NCI-H2227 (cell line): Measurements from ENCODE around the gene KAZALD1.
A peak's percentile ranks its signal among the peaks of the same experiment; 100 is the strongest.

ENCODE experiments used
- DNase-seq: peaks from one replicate; lab custom pipeline; 2025; ENCODE audit not compliant: unreplicated experiment; lab: John Stamatoyannopoulos, UW

KAZALD1 gene

GRCh38 chr10:101061624-101062231 is at the start of gene KAZALD1:
TSS of gene KAZALD1 (plus strand) at chr10:101061989. CDS start at chr10:101062593, 604 bp downstream.
- DNase-seq, result peak; percentile 44

- peak; percentile 81 for DNase-seq
Measured at GRCh38 chr10:101012525-101013364, 49.0 kb upstream of the KAZALD1 start.

DNA sequence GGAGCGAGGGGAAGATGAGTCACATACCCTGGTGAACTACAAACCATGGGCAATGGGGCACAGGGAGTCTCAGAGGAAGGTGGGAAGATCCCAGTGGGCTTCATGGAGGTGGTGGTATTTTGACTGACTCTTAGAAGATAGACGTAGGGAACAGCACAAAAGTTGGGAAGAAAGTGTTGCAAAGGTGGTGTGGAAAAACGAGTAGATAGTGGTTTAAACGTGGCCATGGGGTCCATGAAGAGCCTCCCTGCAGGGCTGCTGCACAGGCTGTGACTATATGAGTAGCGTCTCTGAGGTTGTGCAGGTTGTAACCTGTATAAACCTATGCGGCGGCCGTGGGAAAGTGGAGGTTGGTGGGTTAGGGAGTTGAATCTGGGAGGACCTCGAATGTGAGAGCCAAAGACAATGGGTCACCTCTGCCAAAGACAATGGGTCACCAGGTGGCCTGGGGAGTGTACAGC is 48.4 kb upstream of the KAZALD1 start:
- no peak for DNase-seq

- DNase-seq, result peak; percentile 64
Measured at GRCh38 chr10:101014230-101014884, 47.4 kb upstream of the KAZALD1 start.

- DNase-seq, result no peak
Measured at GRCh38 chr10:101014966-101015581, 46.7 kb upstream of the KAZALD1 start.

GRCh38 chr10:101015582-101015973 is 46.2 kb upstream of the KAZALD1 start:
- no peak for DNase-seq

GRCh38 chr10:101016814-101017213 is 45.0 kb upstream of the KAZALD1 start:
- no peak for DNase-seq

DNA sequence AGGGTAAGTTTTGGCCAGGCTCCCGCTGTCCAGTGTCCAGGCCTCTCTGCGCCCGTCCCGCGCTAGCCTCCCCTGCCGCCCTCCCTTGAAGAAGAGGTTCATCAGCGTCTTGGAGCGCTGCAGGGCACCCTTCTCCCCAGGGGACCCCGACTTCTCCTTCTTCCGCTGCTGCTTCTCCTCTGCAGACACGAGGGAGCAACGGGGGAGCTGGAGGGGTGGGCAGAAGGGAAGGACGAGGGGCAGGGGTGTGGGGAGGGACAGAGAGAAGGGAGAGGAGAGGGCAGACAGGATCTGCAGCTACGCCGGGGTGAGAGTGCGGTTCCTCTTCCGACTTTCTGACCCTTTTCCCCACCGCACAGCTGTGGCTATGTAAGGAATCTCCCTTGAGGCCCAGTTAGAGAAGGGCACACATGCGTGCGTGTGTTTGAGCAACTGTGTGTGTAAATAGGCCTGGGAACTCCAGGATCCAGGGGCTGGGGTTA is 43.6 kb upstream of the KAZALD1 start:
- no peak for DNase-seq

DNA sequence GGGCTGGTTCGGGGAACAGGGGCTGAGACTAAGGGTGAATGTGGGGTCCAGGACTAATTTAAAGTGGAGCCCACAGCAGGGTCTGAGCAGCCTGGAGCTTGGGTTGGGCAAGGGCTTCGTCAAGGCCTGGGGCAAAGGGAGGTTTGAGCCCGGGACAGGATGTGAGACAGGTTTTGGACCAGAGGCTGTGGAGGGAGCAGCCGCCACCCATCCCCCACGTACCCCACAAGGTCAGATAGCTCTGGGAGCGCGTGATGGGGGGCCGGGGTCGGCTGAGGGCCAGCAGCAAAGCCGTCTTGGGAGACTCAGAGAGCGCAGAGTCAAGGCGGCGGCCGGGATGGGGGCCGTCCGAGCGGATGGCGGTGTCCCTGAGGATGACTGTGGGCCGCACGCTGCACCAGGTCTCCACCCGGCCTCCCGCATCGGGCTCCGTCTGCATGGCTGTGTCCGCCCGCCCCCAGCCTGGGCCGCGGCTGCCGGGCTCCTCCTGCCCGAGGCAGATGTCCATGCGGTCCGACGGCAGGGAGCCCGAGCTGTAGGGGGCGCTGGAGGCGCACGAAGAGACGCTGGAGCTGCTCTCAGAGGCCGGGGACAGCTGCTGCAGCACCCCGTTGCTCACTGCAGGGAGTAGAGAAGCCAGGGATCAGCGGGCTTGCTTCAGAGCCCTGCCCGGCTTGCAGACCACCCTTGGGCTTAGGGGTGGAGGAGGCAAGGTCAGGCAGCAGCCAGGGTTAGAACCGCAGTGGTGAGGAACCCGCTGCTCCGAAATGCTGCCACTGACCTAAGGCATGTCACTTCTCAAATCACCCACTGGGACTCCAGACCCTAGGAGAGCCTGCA is 43.0 kb upstream of the KAZALD1 start:
- DNase-seq, result peak; percentile 81

- no peak for DNase-seq
Measured at GRCh38 chr10:101019440-101019703, 42.4 kb upstream of the KAZALD1 start.

DNA sequence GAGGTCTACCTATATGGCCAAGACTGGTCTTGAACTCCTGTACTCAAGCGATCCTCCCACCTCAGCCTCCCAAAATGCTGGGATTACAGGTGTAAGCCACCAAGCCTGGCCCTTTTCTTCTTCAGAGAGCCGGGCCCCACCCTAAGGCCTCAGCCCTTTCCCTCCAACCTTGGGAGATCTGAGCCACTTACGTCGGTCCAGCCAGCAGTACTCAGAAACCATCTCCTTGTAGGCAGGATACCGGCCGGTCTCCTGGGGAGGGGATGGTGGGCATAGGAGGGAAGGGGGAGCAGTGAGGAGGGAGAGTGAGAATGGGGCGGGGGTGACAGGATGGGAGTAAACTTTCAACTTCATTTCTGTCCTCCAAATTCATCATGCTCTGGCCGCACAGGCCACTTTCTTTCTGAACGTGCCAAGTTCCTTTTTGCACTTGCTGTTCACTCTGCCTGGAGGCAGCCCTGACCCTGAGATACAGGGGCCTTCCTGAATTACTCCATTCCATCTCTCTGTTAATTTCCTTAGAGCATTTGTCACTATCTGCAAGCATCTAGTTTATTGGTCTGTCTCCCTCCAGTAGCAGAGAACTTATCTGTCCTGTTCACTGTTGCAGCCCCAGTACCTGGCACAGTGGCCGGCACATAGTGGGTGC is 41.2 kb upstream of the KAZALD1 start:
- no peak for DNase-seq

GRCh38 chr10:101021239-101021638 is 40.5 kb upstream of the KAZALD1 start:
- DNase-seq, result no peak

DNA sequence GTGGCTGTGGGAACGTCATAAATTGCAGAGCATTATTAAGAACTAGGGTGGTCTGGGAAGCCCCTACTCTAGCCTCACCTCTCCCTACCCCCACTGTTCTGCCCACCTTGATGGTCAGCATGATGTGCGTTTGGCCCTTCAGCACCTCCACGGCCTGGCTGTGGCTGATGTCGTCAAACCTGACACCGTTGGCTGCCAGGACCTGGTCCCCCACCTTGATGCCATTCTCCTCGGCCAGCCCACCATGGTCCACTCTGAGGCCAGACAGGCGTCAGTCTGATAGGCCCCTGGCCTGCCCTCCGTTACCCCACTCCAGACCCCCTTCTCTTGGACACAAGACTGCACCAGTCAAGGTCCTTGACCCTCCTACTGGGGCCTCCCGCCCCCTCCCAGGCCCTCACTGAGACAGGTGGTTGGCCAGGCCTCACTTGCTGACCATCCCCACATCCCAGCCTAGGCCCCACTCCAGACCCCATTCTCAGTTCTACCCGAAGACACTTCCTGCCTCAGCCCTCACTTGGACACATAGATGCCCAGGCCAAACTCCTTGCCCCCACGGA is 40.0 kb upstream of the KAZALD1 start:
- DNase-seq, result no peak

GRCh38 chr10:101022967-101023705 is 38.7 kb upstream of the KAZALD1 start:
- no peak for DNase-seq

GRCh38 chr10:101027106-101027720 is 34.6 kb upstream of the KAZALD1 start:
- no peak for DNase-seq

- no peak for DNase-seq
Measured at GRCh38 chr10:101028446-101029337, 33.1 kb upstream of the KAZALD1 start.

DNA sequence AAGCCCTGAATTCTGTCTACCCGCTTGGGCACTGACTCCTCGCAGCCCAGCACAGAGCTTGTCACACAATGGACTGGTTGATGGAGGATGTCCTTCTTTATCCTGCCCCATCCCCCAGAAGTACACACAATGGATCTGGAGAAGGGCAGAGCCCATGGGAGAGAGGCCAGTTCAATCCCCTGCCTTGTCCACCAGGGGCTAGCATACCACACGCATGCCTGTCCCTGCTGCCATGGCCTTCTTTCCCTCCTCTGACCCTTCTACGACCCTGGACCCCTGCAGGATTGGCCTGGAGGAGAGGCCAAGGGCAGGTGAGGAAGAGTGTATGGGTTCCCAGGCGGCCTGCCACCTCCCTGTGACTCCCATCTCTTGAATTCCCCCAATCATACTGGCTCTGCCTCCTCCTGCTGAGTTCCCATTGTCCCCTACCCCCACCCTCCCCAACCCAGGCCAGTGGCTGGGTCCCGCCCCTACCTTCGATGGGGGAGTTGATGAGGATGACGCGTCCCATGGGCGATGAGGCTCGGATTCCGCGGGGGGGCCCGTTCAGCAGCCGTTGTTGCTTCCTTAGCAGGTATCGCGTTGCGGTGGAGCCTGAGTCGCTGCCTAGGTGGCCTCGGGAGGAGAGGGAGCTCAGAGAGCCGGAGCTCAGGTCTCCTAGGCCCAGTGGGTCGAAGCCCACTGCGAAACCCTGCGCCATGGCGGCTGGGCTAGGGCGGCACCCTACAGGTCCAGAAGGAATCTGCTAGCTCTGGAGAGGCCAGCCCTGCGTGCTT is 32.1 kb upstream of the KAZALD1 start:
- no peak for DNase-seq
